ENCODE data around the gene HCN2. TPM values are rescaled to one million over a fixed set of nuclear protein-coding genes. Genes with fewer than 3 reads are reported as not detected.

The HCN2 gene
- total and polyA plus RNA-seq, 2 of the 13 experiments (the other 11 are each of a cell fraction or from before 2014, with no cell fraction given): 0.01 TPM; not detected in 1

DNA sequence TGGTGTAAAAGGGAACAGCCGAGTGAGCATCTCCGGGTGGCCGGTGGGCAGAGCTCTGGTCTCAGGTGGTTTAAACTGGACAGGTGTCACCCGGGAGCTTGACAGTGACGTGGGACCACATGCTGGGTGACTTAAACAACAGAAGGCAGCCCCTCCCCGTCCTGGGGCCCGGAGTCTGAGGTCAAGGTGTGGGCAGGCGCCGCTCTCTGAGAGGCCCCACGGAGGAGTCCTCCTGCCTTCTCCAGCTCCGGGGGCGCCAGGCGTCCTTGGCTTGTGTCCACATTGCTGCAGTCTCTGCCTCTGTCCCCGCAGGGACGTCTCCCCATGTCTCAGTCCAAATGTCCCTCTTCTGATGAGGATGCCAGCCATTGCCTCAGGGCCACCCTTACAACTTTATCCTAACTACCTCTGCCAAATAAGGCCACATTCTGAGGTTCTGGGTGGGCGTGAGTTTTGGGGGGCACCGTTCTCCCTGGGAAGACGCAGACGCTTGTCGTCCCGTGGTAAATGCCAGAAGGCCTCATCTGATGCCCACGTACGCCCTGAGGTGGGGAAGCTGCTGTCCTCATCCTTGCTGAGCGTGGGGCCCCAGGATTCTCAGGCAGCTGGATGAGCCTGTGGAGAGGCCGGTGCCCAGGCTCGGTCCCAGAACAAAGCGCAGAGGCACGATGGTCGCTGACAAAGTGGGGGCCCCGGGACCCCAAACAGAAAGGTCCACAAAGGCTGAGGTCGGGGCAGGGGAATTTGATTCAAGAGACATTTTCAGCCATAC, 32.9 kb upstream of the HCN2 start (continued):
- TF ChIP-seq, protein P1, sequence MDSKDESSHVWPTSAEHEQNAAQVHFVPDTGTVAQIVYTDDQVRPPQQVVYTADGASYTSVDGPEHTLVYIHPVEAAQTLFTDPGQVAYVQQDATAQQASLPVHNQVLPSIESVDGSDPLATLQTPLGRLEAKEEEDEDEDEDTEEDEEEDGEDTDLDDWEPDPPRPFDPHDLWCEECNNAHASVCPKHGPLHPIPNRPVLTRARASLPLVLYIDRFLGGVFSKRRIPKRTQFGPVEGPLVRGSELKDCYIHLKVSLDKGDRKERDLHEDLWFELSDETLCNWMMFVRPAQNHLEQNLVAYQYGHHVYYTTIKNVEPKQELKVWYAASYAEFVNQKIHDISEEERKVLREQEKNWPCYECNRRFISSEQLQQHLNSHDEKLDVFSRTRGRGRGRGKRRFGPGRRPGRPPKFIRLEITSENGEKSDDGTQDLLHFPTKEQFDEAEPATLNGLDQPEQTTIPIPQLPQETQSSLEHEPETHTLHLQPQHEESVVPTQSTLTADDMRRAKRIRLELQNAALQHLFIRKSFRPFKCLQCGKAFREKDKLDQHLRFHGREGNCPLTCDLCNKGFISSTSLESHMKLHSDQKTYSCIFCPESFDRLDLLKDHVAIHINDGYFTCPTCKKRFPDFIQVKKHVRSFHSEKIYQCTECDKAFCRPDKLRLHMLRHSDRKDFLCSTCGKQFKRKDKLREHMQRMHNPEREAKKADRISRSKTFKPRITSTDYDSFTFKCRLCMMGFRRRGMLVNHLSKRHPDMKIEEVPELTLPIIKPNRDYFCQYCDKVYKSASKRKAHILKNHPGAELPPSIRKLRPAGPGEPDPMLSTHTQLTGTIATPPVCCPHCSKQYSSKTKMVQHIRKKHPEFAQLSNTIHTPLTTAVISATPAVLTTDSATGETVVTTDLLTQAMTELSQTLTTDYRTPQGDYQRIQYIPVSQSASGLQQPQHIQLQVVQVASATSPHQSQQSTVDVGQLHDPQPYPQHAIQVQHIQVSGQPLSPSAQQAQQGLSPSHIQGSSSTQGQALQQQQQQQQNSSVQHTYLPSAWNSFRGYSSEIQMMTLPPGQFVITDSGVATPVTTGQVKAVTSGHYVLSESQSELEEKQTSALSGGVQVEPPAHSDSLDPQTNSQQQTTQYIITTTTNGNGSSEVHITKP (CRISPR knock-in tag; IDR thresholded peaks at IDR 0.05; ENCODE audit: low read depth): no peak
- TF ChIP-seq, protein P2, sequence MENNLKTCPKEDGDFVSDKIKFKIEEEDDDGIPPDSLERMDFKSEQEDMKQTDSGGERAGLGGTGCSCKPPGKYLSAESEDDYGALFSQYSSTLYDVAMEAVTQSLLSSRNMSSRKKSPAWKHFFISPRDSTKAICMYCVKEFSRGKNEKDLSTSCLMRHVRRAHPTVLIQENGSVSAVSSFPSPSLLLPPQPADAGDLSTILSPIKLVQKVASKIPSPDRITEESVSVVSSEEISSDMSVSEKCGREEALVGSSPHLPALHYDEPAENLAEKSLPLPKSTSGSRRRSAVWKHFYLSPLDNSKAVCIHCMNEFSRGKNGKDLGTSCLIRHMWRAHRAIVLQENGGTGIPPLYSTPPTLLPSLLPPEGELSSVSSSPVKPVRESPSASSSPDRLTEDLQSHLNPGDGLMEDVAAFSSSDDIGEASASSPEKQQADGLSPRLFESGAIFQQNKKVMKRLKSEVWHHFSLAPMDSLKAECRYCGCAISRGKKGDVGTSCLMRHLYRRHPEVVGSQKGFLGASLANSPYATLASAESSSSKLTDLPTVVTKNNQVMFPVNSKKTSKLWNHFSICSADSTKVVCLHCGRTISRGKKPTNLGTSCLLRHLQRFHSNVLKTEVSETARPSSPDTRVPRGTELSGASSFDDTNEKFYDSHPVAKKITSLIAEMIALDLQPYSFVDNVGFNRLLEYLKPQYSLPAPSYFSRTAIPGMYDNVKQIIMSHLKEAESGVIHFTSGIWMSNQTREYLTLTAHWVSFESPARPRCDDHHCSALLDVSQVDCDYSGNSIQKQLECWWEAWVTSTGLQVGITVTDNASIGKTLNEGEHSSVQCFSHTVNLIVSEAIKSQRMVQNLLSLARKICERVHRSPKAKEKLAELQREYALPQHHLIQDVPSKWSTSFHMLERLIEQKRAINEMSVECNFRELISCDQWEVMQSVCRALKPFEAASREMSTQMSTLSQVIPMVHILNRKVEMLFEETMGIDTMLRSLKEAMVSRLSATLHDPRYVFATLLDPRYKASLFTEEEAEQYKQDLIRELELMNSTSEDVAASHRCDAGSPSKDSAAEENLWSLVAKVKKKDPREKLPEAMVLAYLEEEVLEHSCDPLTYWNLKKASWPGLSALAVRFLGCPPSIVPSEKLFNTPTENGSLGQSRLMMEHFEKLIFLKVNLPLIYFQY (CRISPR knock-in tag; IDR thresholded peaks at IDR 0.05; ENCODE audit: borderline replicate concordance): no peak
- TF ChIP-seq ARHGAP35 (CRISPR knock-in tag; IDR thresholded peaks at IDR 0.05; ENCODE audit: borderline replicate concordance) (no peak), NR2F2 (IDR thresholded peaks at IDR 0.05; ENCODE audit: borderline replicate concordance, low read depth) (no peak), KDM1A (CRISPR knock-in tag; IDR thresholded peaks at IDR 0.05) (0 out of 2 replicates have a peak, but pooled peaks have one; percentile 14), MTF1 (CRISPR knock-in tag; IDR thresholded peaks at IDR 0.05) (no peak), ZNF891 (CRISPR knock-in tag; IDR thresholded peaks at IDR 0.05) (no peak), ZNF572 (CRISPR knock-in tag; IDR thresholded peaks at IDR 0.05) (no peak), SP140L (CRISPR knock-in tag; IDR thresholded peaks at IDR 0.05; ENCODE audit: borderline replicate concordance) (no peak), HMG20B (CRISPR knock-in tag; conservative IDR thresholded peaks at IDR 0.05) (no peak), SRSF9 (IDR thresholded peaks at IDR 0.05; ENCODE audit: borderline replicate concordance, insufficient read depth, low read depth, low read length, poor library complexity, severe bottlenecking) (no peak), ZNF333 (CRISPR knock-in tag; IDR thresholded peaks at IDR 0.05; ENCODE audit: borderline replicate concordance) (no peak)
- TF ChIP-seq, protein P3, sequence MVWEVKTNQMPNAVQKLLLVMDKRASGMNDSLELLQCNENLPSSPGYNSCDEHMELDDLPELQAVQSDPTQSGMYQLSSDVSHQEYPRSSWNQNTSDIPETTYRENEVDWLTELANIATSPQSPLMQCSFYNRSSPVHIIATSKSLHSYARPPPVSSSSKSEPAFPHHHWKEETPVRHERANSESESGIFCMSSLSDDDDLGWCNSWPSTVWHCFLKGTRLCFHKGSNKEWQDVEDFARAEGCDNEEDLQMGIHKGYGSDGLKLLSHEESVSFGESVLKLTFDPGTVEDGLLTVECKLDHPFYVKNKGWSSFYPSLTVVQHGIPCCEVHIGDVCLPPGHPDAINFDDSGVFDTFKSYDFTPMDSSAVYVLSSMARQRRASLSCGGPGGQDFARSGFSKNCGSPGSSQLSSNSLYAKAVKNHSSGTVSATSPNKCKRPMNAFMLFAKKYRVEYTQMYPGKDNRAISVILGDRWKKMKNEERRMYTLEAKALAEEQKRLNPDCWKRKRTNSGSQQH (CRISPR knock-in tag; IDR thresholded peaks at IDR 0.05; ENCODE audit: low read depth): no peak
- TF ChIP-seq, protein P4, sequence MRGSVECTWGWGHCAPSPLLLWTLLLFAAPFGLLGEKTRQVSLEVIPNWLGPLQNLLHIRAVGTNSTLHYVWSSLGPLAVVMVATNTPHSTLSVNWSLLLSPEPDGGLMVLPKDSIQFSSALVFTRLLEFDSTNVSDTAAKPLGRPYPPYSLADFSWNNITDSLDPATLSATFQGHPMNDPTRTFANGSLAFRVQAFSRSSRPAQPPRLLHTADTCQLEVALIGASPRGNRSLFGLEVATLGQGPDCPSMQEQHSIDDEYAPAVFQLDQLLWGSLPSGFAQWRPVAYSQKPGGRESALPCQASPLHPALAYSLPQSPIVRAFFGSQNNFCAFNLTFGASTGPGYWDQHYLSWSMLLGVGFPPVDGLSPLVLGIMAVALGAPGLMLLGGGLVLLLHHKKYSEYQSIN (CRISPR knock-in tag; IDR thresholded peaks at IDR 0.05; ENCODE audit: borderline replicate concordance): no peak
- TF ChIP-seq, protein P5, sequence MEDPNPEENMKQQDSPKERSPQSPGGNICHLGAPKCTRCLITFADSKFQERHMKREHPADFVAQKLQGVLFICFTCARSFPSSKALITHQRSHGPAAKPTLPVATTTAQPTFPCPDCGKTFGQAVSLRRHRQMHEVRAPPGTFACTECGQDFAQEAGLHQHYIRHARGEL (CRISPR knock-in tag; IDR thresholded peaks at IDR 0.05): no peak
- TF ChIP-seq, protein P6, sequence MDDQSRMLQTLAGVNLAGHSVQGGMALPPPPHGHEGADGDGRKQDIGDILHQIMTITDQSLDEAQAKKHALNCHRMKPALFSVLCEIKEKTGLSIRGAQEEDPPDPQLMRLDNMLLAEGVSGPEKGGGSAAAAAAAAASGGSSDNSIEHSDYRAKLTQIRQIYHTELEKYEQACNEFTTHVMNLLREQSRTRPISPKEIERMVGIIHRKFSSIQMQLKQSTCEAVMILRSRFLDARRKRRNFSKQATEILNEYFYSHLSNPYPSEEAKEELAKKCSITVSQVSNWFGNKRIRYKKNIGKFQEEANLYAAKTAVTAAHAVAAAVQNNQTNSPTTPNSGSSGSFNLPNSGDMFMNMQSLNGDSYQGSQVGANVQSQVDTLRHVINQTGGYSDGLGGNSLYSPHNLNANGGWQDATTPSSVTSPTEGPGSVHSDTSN (CRISPR knock-in tag; IDR thresholded peaks at IDR 0.05; ENCODE audit: borderline replicate concordance): no peak

Data from HepG2 (cell line).